Measurements from ENCODE around the gene RELA. TPM values are rescaled to one million over a fixed set of nuclear protein-coding genes. Genes with fewer than 3 reads are reported as not detected.

The RELA gene
- total RNA-seq, 2 experiments from 2014 or later, result 81.3 to 82.0 TPM

DNA sequence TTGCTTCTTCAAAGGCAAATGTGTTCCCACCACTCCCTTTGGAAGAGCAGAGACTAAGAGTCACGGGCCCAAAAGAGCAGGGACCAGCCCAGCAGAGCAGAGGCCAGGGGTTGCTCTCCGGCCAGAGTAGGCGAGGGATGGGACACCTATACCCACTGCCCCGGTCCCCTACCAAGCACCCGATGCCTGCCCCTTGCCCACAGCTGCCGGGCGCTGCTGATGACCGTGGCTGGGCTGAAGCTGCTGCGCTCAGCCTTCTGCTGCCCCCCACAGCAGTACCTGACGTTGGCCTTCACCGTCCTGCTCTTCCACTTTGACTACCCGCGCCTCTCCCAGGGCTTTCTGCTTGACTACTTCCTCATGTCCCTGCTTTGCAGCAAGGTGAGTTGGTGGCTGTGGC lies 35.5 kb downstream of the RELA start:
- H3K36me3 Mint-ChIP-seq, result peaks cover 14% of the 10 kb centered on the region
- H3K4me1 Mint-ChIP-seq, result no peaks in the 10 kb centered on the region
- DNase-seq, result no peak
- no peaks in the 10 kb centered on the region for H3K27me3 Mint-ChIP-seq
- no peaks in the 10 kb centered on the region for H3K9me3 Mint-ChIP-seq (ENCODE audit: low read depth)
- no peak for ATAC-seq
- CTCF ChIA-PET, result interaction anchor here (1.0 to 2.5 kb wide), 8 partner anchors 11 to 632 kb away, joined by 3 to 20 read pairs (median 4); partner anchors contain the start of genes KAT5, PCNX3, SF3B2 and SIPA1
- no peak overlapping the region for H3K27ac Mint-ChIP-seq
- no peak overlapping the region for H3K4me3 Mint-ChIP-seq

GRCh38 chr11:65625628-65626342 lies 36.9 kb downstream of the RELA start:
- no peaks in the 10 kb centered on the region for H3K9me3 Mint-ChIP-seq (ENCODE audit: low read depth)
- H3K4me3 Mint-ChIP-seq, result no peak overlapping the region
- DNase-seq (peak; percentile 59), ATAC-seq (peak; percentile 80)
- peaks cover 20% of the 10 kb centered on the region for H3K36me3 Mint-ChIP-seq
- H3K27ac Mint-ChIP-seq, result no peak overlapping the region
- H3K4me1 Mint-ChIP-seq, result no peaks in the 10 kb centered on the region
- no peaks in the 10 kb centered on the region for H3K27me3 Mint-ChIP-seq
- CTCF ChIA-PET, result interaction anchor here (0.6 to 2.5 kb wide), 19 partner anchors 9 to 633 kb away, joined by 3 to 20 read pairs (median 4); partner anchors contain the start of genes KAT5, MAP3K11, PCNX3 and RELA

- no peaks in the 10 kb centered on the region for H3K4me1 Mint-ChIP-seq
- H3K27me3 Mint-ChIP-seq, result no peaks in the 10 kb centered on the region
- H3K4me3 Mint-ChIP-seq, result no peak overlapping the region
- no peak overlapping the region for H3K27ac Mint-ChIP-seq
- no peaks in the 10 kb centered on the region for H3K9me3 Mint-ChIP-seq (ENCODE audit: low read depth)
- H3K36me3 Mint-ChIP-seq, result peaks cover 20% of the 10 kb centered on the region
- DNase-seq (no peak), ATAC-seq (no peak)
- CTCF ChIA-PET, result interaction anchor here (0.9 to 2.5 kb wide), 14 partner anchors 8 to 634 kb away, joined by 3 to 20 read pairs (median 6); partner anchors contain the start of genes KAT5, PCNX3, RELA and SIPA1
These were observed 37.6 kb downstream of the RELA start for GRCh38 chr11:65624931-65625627.

DNA sequence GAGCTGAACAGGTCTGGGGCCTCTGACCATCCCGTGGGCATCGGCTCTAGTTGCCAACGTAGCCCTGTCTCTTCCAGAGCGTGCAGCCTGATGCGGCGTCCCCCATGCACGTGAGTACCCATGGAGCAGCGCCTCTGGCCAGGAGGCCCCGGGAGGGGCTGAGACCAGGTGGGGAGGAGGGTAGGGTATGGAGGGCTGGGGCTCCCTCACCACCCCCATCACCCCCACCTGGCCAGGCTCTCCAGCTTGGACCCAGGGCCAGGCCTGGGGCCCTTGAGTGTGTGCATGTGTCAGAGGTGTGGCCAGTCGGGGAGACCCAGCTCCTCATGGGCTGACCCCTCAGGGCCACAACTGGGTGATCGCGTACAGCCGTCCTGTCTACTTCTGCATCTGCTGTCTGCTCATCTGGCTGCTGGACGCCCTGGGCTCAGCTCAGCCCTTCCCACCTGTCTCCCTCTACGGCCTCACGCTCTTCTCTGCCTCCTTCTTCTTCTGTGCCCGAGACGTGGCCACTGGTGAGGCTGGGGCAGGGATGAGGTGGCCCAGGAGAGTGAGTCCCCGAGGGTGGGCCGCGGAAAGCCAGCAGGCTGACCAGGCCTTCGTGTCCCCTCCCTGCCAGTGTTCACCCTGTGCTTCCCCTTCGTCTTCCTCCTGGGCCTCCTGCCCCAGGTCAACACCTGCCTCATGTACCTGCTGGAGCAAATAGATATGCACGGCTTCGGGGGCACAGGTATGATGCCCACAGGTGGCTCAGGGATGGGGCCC lies 38.7 kb downstream of the RELA start:
- Mint-ChIP-seq H3K4me1 (peaks cover 3% of the 10 kb centered on the region), H3K27me3 (no peaks in the 10 kb centered on the region), H3K9me3 (ENCODE audit: low read depth) (no peaks in the 10 kb centered on the region), H3K36me3 (peaks cover 24% of the 10 kb centered on the region), H3K27ac (no peak overlapping the region), H3K4me3 (no peak overlapping the region)
- ATAC-seq (no peak), DNase-seq (no peak)
- CTCF ChIA-PET, result interaction anchor here (1.2 kb wide), 1 partner anchor 88 kb away, joined by 3 read pairs; the partner anchor contains the start of gene KAT5

GRCh38 chr11:65623177-65623576 lies 39.5 kb downstream of the RELA start:
- Mint-ChIP-seq H3K27ac (peak overlapping the region; percentile 45), H3K4me1 (peaks cover 3% of the 10 kb centered on the region), H3K27me3 (no peaks in the 10 kb centered on the region), H3K4me3 (no peak overlapping the region), H3K36me3 (peaks cover 23% of the 10 kb centered on the region), H3K9me3 (ENCODE audit: low read depth) (no peaks in the 10 kb centered on the region)
- DNase-seq (no peak), ATAC-seq (no peak)
- CTCF ChIA-PET, result interaction anchor here (0.6 to 1.2 kb wide), 2 partner anchors 14 to 89 kb away, joined by 3 to 4 read pairs; partner anchors contain the start of gene KAT5

- Mint-ChIP-seq H3K27ac (no peak overlapping the region), H3K36me3 (peaks cover 26% of the 10 kb centered on the region), H3K4me3 (no peak overlapping the region), H3K27me3 (no peaks in the 10 kb centered on the region), H3K9me3 (ENCODE audit: low read depth) (no peaks in the 10 kb centered on the region), H3K4me1 (peaks cover 11% of the 10 kb centered on the region)
- DNase-seq (no peak), ATAC-seq (no peak)
- CTCF ChIA-PET, result no interaction called here
These were observed 40.7 kb downstream of the RELA start for GRCh38 chr11:65622011-65622410.

DNA sequence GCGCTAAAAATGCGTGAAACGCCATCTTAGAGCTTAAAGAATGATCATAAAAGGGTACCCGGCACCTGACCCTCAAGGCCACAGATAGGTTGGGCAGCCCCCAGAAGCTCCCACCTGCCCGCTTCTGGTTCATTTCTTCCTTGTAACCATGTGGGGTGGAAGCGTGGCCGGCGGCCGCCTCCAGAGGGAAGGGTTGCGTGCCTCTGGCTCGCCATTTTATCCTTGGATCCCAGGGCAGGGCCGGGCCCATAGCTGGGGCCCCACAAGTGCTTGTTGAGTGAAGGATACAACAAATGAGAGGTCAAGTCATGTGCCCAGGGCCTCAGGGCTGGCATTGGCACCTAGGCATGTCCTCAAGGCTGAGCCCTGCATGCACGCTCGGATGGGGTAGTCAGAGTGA lies 41.3 kb downstream of the RELA start:
- no peak for ATAC-seq
- peaks cover 17% of the 10 kb centered on the region for H3K4me1 Mint-ChIP-seq
- peaks cover 32% of the 10 kb centered on the region for H3K36me3 Mint-ChIP-seq
- H3K9me3 Mint-ChIP-seq (ENCODE audit: low read depth), result no peaks in the 10 kb centered on the region
- CTCF ChIA-PET, result no interaction called here
- H3K4me3 Mint-ChIP-seq, result no peak overlapping the region
- no peak for DNase-seq
- H3K27me3 Mint-ChIP-seq, result no peaks in the 10 kb centered on the region
- no peak overlapping the region for H3K27ac Mint-ChIP-seq

DNA sequence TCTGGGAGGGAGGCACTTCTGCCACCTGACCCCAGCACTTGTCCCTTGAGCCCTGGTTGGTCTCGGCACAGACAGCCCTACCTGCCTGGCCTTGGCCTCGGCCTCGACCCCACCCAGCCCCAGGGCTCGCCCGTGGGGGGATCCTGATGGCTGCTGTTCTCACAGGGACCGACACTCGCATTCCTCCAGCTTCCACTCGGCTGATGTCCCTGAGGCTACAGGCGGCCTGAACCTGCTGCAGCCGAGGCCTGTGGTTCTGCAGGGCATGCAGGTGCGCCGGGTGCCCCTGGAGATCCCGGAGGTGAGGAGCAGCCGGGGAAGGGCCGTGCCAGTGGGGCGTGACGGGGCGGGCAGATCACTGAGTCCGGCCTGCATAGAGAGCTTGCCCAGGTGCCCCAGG lies 42.0 kb downstream of the RELA start:
- no peak for ATAC-seq
- DNase-seq, result no peak
- Mint-ChIP-seq H3K4me3 (no peak overlapping the region), H3K4me1 (peaks cover 19% of the 10 kb centered on the region), H3K27ac (no peak overlapping the region), H3K36me3 (peaks cover 29% of the 10 kb centered on the region), H3K27me3 (no peaks in the 10 kb centered on the region), H3K9me3 (ENCODE audit: low read depth) (no peaks in the 10 kb centered on the region)
- CTCF ChIA-PET, result no interaction called here

- CTCF ChIA-PET, result interaction anchor here (1.4 kb wide), 1 partner anchor 33 kb away, joined by 3 read pairs; no protein-coding TSS in a partner anchor
- Mint-ChIP-seq H3K27me3 (no peaks in the 10 kb centered on the region), H3K4me3 (no peak overlapping the region), H3K27ac (no peak overlapping the region), H3K36me3 (peaks cover 27% of the 10 kb centered on the region), H3K9me3 (ENCODE audit: low read depth) (no peaks in the 10 kb centered on the region), H3K4me1 (peaks cover 19% of the 10 kb centered on the region)
- ATAC-seq (no peak), DNase-seq (no peak)
These were observed 43.3 kb downstream of the RELA start for GRCh38 chr11:65619281-65619928.

- Mint-ChIP-seq H3K4me1 (peaks cover 19% of the 10 kb centered on the region), H3K36me3 (peaks cover 25% of the 10 kb centered on the region), H3K27ac (no peak overlapping the region), H3K27me3 (no peaks in the 10 kb centered on the region), H3K9me3 (ENCODE audit: low read depth) (no peaks in the 10 kb centered on the region), H3K4me3 (no peak overlapping the region)
- DNase-seq (no peak), ATAC-seq (no peak)
- CTCF ChIA-PET, result interaction anchor here (1.4 kb wide), 1 partner anchor 33 kb away, joined by 3 read pairs; no protein-coding TSS in a partner anchor
These were observed 44.0 kb downstream of the RELA start for GRCh38 chr11:65618763-65619162.

- H3K4me1 Mint-ChIP-seq, result peaks cover 20% of the 10 kb centered on the region
- CTCF ChIA-PET, result interaction anchor here (0.9 to 2.3 kb wide), 7 partner anchors 8 to 94 kb away, joined by 3 to 8 read pairs (median 3); partner anchors contain the start of genes FAM89B, KAT5 and SIPA1
- no peaks in the 10 kb centered on the region for H3K9me3 Mint-ChIP-seq (ENCODE audit: low read depth)
- no peak overlapping the region for H3K4me3 Mint-ChIP-seq
- peaks cover 23% of the 10 kb centered on the region for H3K36me3 Mint-ChIP-seq
- H3K27ac Mint-ChIP-seq, result no peak overlapping the region
- H3K27me3 Mint-ChIP-seq, result no peaks in the 10 kb centered on the region
- ATAC-seq, result no peak
- no peak for DNase-seq
These were observed 44.5 kb downstream of the RELA start for GRCh38 chr11:65617990-65618751.

All from activated CD8-positive, alpha-beta memory T cell treated with anti-CD3 and anti-CD28 coated beads, Interleukin-2, amount 10 ng/mL, durations not matched to agents 7 days and 5 days (primary cell).